SHP77 treated with DMSO at 0.1 percent for 48 hours (cell line): Measurements from ENCODE around the gene MAD1L1.

Experiments
- DNase-seq: peaks from one replicate; lab custom pipeline; 2025; lab: John Stamatoyannopoulos, UW

The MAD1L1 gene

GRCh38 chr7:1952169-1952760 is 280.5 kb downstream of the MAD1L1 start:
- DNase-seq: no peak

DNA sequence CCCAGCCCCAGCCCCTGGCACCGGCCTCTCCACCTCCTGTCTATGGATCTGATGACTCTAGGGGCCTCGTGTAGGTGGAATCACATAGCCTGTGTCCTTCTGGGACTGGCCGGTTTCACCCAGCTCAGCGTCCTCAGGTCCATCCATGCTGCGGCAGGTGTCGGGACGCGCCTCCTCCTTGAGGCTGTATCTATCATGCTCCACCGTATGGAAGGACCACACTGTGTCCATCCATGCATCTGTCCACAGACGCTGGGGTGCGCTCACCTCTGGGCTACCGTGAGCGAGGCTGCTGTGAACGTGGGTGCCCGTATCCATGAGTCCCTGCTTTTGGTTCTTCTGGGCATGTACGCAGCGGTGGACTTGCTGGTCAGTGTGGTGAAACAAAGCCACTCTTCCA is 281.1 kb downstream of the MAD1L1 start:
- DNase-seq: no peak

DNA sequence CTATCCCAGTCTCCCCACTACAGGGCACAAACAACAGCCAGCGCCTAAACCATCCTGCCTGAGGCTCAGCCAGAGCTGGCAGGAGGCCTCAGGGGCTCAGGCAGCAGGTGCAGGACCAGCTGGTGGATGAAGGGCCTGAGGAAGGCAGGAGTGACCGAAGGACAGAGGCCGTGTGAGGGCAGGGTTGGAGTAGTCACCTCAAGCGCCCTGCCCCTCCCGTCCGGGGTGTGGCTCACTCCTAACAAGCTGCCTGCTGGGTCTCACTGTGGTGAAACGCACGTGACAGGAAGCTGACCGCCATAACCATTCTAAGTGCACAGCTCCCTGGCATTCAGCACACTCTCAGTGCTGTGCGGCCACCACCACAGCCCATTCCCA is 281.6 kb downstream of the MAD1L1 start:
- peak; percentile 88 for DNase-seq

DNA sequence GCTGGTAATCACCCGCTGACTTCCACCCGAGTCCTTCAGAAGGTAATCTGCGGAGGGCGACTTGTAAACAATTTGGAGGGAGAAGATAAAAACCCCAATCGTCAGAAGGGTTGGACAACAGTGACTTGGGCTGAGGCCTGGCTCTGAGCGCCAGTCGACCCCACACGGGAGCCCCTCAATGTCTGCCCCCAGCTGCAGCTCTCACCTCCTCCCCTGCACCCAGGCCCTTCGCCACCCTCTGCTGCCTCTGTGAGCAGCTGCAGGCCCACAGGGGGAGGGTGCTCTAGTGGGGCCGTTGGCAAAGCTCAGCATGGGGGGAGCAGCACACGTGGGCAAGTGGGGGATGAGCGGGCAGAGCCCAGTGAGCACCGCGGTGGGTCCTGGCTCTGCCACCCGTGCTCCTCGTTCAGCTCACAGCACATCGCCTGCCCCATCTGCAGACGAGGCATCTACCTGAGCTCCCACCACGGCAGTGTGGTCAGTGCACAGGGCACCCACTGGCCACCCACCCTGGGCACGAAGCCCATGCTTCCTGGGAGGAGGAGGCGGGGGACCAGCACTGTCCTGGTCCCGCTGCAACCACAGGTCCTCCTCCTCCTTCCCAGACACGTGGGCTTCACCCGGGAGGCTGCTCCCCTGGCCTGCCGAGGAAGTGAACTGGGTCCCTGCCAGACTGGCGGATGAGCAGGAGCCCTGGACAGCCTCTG is 282.1 kb downstream of the MAD1L1 start:
- DNase-seq: no peak

- DNase-seq: no peak
Measured at GRCh38 chr7:1950066-1950451, 282.7 kb downstream of the MAD1L1 start.

GRCh38 chr7:1949681-1950055 is 283.1 kb downstream of the MAD1L1 start:
- DNase-seq: no peak

DNA sequence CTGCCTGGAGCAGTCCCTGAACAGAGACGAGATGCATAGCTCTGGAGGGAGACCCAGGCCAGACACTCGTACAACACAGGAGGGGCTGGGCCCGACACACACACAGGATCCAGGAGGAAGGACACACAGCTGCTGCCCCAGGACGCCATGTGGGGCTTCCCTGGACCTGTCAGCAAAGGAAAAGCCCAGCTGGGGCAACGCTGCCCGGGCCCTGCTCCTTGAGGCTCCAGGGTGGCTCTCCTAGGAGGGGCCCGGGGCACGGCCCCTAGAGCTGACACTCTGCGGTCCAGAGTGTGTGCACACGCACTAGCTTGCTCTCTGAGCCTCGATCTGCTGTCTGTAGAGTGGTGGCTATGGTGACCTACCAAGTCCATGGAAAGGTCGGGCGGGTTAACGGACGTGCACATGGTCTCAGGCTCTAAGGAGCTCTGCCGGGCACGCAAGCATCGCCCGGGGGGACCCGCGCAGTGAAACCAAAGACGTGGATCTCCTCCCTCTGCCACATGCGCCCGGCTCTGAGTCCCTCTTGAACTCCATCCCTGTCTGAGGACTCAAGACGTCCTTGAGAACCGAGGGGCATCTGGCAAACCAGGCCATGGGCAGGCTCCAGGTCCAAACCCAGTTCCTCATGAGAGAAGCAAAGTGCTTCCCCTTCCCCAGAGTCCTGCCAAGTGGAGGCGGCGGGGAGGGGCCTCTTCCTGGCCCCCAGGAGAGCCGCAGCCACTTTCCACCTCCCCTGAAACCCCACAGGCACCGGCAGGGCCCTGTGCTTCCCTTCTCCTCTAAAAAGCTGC is 283.7 kb downstream of the MAD1L1 start:
- no peak for DNase-seq

DNA sequence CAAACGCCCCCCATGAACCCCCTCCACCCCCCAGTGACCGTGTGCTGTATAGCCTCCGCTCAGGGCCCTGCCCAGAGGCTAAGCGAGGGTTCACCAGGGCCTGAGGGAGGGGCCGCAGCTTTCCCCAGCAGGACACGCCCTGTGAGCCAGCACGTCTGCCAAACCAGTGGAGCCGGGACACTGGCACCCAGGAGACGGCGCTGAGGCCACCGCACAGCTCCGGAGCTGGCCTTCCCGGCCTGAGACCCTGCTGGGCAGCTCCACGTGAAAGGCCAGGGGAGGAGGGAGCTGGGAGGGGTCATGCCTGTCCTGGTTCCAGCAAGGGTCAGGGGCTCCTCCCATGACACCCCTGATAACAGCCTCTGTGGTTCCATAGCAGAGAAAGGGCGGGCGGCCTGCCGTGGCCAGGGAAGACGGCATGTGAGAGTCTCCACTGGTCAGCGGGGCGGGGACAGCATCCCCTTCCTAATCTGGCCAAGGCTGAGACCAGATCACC is 284.4 kb downstream of the MAD1L1 start:
- no peak for DNase-seq

DNA sequence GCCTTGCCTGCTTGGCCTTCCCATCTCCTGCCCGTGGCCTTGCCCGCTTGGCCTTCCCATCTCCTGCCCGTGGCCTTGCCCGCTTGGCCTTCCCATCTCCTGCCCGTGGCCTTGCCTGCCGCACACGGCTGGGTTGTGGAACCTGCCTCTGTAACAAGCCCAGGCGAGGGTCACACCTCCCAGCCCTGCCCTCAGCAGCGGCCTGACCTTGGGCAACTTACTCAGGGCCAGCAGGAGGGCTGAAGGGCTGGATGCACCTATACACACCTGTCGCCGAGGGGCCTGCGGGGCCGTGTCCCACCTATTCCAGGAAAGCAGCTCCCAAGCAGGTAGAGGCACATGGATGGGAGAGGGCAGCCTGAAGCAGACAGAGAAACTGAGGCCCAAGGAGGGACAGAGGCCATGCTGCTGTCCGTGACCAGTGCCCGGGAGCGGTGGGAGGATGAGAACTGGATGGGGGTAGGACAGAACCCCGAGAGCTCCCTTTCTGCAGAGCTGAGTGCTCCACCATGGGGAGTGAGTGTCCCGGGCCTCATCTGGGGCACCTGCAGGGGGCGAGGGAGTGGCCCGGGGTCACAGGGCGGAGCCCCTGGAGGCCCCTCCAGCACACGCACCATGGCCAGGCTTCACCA is 285.0 kb downstream of the MAD1L1 start:
- no peak for DNase-seq

DNA sequence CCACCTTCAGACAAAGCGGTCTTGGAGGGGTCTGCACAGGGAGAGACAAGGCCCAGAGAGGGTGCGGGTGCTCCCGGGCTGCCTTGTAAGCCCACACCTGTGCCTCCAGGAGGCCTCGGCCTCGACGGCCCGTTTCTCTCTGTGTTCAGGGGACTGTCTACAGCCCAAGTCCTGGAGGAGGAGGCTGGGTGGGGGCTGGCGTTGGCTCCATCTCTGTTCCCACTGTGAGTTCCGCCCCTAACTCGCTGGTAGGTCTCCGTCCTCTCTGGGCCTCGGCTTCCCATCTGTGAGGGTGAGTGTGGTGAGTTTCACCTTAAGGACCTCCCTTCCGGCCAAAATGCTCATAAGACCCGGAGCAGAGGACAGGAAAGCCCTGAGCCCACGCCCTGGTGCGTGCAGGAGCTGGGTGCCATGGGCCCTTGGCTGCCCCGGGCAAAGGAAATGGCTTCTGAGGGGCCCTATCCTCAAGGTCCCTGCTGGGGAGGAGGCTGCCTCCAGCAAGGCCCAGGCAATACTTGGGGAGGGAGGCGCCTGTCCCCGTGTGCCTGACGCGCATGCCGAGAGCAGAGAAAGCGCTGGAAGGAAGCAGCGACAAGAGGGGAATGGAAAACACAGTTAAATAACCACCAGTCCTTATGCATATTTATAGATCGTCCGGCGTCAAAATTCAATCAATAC is 285.8 kb downstream of the MAD1L1 start:
- no peak for DNase-seq

GRCh38 chr7:1946025-1946772 is 286.5 kb downstream of the MAD1L1 start:
- DNase-seq: no peak

GRCh38 chr7:1945558-1945957 is 287.2 kb downstream of the MAD1L1 start:
- DNase-seq: no peak

DNA sequence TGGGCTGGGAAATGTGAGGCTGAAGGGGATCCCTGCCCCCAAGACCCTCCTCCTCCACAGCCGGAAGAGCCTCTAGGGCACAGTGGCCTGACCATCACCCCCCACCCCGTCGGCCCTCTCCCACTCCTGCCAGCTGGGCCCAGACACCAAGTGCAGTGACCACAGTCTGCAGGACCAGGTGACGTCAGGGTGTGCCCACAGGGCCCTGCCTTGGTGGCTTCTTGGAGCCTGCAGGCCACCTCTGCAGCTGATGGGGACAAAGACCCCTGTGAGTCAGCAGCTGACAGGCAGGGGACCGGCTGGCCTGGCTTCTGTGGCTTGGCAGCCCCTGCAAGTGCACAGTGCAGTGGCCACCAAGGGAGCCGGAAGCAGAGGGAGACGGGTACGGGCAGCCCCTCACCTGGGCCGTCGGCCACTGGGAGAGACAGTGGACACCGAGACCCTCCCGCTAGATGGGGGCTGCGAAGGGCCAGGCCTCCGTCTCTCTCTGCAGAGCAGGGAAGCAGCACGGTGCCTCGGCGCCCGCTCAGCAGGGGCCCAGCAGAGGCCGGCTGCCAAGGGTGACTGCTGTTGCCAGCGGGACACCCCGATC is 288.0 kb downstream of the MAD1L1 start:
- DNase-seq: no peak

DNA sequence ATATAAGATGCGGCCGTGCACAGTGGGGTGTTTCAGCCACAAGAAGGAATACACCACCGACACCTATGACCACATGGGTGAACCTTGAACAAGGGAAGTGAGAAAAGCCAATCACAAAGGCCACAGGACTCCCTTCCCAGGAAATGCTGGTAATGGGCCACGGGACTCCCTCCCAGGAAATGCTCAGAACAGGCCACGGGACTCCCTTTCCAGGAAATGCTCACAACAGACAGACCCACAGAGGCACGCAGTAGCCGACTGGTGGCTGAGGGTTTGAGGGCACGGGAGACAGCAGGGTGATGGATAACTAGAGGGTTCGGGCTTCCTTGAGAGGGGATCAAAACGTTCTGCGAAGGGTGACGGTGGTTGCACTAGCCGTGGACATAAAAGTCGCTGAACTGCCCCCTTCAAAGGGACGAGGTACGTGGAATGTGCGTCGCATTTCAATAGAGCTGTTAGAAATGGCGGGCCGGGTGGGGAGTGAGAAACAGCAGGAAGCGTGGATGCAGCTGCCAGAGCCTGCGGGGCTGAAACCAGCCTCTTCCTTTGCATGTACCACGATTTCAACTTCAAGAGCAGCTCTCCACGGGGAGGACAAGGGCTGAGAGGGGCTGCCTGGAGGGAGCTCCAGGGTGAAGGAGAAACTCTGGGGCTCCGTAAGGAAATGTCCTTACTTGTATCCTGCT is 288.7 kb downstream of the MAD1L1 start:
- DNase-seq: no peak

GRCh38 chr7:1943326-1943725 is 289.4 kb downstream of the MAD1L1 start:
- no peak for DNase-seq

DNA sequence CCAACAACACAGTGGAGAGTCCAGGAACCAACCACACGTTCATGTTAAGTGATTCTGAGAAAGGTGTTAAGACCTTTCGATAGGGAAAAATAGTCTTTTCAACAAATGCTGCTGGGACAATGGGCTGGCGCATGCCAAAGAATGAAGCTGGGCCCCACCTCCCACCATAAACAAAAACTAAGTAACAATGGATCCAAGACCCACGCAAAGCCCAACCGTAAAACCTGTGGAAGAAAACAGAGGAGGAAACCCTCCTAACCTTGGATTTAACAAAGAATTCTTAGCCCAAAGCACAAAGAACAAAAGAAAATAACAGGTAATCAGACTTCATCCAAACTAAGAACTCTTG is 289.8 kb downstream of the MAD1L1 start:
- DNase-seq: no peak

DNA sequence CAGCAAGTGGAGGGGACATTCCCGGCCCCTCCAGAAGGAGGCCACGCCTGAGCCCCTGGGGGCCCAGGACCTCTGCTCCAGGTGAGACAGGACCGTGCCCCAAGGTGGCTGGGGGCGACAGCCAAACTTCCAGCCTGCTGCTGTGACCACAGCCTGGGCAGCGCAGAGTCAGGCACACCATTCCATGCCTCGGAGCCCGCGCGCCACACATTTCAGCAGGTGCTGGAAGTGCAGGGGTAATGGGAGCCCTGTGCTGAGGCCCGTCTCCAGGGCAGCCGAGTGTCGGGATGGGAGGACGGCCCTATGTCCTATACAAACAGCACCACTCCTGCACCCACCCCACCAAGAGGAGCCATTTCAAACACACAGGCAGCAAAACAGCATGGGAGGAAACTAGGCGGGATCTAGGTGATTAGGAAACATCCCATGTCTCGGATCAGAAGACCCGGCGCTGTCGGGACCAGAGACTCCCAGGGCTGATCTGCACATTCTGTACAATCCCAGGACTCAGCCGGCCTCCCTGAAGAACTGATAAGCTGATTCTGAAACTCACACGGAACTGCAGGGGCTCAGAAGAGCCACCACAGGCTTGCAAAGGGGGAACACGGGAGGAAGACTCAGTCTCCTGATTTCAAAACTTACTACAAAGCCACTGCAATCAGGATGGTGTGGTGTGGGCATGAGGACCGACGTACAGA is 290.4 kb downstream of the MAD1L1 start:
- DNase-seq: peak; percentile 69

GRCh38 chr7:1941464-1942242 is 291.1 kb downstream of the MAD1L1 start:
- peak; percentile 70 for DNase-seq

DNA sequence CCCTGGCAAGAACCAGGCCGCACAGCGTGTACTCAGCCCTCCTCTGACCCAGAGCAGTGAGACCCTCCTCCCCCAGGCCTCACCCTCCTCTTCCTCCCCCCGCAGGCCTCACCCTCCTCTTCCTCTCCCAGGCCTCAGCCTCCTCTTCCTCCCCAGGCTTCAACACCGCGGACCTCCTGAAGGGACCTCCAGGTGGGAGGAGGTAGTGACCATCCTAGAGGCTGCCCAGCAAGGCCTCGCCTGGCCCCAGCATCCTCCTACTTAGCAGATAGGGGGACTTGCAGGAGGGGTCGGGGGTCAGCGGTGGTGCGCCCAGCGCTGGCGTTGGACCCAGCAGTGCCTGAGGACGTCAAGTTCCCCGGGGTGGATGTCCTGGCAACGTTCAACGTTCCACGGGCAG is 291.9 kb downstream of the MAD1L1 start:
- no peak for DNase-seq
